Measurements from ENCODE around the gene MISP.
A peak's percentile ranks its signal among the peaks of the same experiment; 100 is the strongest.
"Not testable (repeated sequence)": the region's sequence is repeated elsewhere in the genome, so short reads cannot be mapped to it uniquely, and the experiment has no call there.

The MISP gene, protein sequence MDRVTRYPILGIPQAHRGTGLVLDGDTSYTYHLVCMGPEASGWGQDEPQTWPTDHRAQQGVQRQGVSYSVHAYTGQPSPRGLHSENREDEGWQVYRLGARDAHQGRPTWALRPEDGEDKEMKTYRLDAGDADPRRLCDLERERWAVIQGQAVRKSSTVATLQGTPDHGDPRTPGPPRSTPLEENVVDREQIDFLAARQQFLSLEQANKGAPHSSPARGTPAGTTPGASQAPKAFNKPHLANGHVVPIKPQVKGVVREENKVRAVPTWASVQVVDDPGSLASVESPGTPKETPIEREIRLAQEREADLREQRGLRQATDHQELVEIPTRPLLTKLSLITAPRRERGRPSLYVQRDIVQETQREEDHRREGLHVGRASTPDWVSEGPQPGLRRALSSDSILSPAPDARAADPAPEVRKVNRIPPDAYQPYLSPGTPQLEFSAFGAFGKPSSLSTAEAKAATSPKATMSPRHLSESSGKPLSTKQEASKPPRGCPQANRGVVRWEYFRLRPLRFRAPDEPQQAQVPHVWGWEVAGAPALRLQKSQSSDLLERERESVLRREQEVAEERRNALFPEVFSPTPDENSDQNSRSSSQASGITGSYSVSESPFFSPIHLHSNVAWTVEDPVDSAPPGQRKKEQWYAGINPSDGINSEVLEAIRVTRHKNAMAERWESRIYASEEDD

DNA sequence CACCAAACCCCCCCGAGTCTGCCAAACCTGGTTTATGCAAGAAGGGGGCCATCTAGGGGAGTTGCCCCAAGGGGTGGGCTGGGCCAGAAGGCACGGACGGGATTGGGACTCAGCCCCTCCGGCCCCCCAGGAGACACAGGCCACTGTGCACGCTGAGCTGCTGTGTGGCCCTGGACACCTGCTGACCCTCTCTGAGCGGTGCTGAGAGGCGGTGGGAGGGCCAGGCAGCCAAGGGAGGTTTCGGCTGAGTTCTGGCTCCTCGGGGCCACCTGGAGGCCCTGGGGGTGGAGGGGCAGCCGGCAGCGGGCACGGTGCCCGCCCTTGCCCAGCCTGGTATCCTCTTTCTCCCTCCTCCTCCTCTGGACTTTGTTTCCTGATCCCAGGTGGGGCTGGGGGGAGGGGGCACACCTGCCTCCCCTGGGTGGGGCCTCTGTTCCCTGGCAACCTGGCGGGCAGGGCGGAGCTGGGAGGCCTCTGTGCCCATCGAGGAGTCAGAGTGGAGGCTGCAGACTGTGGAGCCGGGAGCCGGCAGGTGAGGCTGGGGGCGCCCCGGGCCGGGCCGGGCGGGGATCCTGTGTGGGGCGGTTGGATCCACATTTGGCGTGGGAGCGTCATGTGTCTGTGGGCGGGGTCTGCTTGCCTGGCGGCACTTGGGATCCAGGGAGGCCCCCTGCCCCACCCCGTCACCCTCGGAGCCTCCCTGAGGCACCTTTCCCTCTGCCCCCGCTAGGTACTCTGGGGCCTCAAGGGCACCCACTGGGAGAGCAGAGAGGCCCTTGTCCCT, at the start of gene MISP:
Gene MISP (plus strand): TSS at position 473 of the 784 bp plus-strand sequence. CDS start 5,835 bp downstream, outside the sequence.
- no peak for DNase-seq

DNA sequence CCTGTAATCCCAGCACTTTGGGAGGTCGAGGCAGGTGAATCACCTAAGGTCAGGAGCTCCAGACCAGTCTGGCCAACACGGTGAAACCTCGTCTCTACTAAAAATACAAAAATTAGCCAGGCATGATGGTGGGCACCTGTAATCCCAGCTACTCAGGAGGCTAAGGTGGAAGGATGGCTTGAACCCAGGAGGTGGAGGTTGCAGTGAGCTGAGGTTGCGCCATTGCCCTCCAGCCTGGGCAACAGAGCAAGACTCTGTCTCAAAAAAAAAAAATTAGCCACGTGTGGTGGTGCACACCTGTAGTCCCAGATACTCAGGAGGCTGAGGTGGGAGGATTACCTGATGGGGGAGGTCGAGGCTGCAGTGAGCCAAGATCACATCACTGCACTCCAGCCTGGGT, 48.1 kb upstream of the MISP start:
- DNase-seq, result not testable (repeated sequence)

DNA sequence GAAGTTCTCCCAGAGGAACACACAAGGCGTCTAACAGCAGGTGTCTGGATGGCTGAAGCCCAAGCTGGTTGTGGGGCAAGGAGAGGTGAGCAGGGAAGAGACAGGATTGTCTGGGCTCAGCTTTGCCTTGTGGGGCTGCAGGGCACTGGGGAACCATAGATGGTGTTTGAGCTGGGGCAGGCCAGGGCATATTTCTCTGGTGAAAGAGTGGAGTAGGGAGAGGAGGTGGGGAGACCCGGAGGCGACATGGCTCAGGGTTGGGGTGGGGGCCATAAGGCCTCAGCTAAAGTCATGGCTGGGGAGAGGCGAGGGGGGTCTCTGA, 47.6 kb upstream of the MISP start:
- DNase-seq, result no peak

DNA sequence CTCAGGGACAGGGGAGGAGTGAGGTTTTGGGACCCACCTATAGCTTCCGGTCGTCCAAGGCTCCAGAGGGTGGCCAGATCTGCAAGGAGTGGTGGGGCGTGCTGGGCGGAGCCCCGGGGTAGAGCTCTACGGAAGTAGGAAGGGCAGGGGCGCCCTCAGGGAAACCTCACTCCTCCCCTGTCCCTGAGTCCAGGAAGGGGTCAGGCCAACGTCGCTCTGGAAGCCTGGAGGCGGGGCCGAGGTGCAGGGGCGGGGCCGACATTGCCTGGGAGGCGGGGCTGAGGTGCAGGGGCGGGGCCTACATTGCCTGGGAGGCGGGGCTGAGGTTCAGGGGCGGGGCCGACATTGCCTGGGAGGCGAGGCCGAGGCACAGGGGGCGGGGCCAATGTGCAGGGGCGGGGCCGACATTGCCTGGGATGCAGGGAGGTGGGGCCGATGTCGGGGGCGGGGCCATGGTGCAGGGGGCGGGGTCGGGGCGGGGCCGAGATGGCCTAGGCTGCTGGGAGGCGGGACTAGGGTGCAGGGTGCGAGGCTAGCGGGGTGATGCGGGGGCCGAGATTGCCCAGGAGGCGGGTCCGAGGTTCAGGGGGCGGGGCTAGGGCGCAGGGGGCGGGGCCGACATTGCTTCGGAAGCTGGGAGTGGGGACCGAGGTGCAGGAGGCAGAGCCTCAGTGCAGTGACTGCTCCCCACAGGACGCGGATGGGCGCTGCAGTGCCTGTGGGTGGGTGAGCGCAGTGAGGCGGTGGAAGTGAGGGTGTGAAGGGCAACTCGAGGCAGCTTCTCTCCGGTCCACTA, 47.1 kb upstream of the MISP start:
- DNase-seq, result peak; percentile 89

DNA sequence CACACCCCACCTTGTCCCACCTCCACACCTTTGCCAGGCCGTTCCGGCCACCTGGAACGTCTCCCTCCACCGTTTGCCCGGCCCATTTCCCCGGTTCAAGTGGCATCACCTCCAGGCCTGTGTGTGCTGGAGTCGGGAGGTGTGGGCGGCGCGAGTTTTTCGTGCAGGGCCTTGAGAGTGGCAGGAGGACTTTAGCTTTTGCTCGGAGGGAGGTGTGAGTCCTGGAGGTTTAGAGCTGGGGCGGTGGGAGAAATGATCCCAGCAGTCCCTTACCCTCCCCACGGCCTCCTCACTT, 46.5 kb upstream of the MISP start:
- DNase-seq, result peak; percentile 16

DNA sequence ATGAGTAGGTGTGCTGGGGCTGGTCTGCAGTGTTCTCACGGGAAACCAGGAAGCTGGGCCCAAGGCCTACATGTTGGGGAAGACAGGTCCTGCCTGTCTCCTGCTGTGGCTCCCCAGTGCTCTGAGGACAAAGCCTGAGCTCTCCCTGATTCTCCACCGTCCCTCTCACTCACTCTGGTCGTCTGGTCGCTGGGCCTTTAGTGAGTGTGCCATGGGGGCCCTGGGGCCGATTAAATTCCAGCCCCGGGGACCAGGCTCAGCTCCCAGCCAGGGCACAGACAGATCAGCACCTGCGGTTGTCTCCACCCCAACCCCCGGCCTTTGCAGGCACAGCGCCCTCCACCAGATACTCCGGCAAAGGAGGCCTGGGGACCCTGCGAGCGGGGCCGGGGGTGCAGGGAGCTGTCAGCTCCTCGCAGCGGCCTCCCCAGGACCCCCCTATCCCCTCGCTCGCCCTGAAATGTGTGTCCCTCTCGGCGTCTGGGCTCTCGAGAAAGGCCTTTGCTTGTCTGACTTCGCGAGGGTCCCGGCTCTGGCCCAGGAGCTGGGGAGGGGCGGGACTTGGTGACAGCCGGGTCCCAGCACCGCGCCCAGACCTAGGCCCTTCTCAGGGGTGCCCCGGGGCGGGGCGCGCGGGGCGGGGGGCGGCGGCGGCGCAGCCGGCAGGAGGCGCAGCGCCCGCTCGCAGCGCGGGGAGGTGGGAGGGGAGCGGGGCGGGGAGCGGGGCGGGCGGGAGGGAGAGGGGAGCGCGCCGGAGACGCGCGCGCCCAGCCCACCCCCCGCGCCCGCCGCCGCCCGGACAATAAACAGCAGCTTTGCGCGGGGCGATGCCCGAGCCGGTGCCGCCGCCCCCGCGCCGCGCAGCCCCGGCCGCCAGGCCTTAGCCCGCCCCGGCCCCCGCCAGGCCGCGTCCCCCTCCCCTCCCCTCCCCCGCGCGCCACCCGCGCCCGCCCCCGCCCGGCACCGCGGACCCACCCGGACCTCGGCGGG, 42.5 kb upstream of the MISP start, which contains the start of gene PALM:
Gene PALM (plus strand): TSS at position 782 of the 990 bp plus-strand sequence. CDS start 212 bp downstream, outside the sequence.
- DNase-seq, result no peak

DNA sequence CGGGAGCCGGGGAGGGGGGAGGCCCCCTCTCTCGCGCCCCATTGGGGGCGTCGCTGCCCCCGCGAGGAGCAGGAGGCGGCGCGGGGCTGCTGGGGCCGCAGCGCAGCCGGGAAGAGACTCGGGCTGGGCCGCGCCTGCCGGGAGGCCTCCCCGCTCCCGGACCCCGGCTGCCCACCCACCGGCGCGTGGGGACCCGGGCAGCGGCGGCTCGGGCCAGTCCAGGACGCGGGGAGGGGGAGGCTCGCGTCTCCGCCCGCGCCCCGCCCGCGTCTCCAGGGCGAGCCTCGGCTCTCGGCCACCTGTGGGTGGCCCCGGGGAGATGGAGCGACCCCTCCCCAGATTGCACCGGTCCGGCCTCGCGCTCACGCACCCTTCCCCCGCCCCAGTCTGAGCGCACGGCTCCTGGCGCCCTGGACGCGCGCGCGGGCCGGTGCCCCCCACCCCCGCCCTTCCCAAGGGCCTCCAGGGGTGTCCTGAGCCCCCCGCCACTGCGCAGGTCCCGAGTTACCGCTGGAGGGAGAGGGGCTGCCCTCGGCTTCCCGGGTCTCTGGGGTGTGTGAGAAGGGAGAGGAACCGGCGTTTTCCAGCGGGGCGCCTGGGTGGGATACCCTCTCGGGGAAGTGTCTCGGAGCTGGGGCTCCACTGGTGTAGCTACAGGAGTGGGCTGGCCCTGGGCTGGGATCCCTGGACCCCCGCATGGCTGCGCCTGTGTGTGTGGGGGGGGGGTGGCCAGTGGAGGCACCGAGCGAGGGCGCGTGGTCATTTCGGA, 41.5 kb upstream of the MISP start:
- DNase-seq, result no peak

DNA sequence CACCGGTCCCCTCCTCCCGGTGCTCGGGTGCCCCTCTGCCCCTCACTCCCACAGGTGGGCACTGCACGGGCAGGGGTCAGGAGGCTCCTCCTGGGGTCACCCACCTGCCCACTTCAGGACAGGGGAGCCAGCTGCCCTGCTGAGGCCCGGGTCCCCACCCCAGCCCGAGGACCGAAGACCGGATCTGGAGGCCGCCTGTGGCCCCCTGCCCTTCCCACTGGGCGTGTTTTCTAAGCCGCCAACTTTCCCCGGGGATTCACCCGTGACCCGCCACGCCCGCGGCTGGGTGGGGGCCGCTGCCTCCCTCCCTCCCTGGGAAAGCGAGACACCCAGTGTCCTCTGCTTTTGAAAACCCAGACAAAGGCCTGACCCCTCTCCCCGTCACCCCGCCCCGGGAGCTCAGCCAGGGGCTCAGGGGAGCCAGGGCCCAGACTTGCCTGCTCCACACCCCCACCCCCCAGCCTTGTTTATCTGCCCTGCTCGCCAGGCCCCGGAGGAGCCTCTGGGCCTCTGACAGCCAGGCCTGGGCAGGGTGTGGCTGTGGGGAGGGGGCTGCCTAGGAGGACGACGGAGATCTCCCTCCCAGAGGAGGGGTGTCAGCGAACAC, 40.8 kb upstream of the MISP start:
- DNase-seq, result no peak

DNA sequence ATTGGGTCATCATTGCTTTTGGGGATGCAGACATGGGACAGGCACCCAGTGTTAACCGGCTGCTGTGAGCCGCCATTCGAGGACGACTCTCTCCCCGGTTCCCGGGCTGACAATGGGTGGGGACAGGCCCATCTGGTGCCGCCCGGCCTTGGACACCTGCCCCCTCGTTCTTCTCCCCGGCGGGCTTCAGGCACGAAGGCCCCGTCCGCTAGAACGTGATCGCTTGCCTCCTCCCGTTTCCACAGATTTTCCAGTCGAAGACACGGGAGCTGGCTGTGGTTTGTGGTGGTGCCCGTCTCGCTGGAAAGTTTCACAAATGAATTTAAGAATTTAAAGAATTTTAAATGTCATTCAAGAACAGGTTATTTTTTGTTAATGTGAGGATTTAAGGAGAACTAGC, 40.1 kb upstream of the MISP start:
- no peak for DNase-seq

DNA sequence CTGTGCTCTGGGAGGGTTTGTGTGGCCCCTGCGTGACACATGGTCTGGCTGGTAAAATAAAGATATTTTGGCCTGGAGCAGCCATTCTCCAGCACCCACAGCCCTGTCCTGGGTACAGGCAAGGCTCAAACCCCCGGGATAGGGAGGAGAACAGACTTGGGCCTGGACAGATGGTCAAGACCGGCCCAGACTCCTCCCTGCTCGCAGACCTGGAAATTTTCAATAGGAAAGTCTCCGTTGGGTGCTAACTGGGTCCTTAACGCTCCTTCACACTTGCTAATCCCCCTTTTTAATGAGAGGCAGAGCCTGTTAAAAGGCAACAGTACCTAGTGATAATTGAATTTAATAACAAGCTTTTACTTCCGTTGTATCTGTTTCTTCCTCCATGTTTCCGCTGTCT, 39.7 kb upstream of the MISP start:
- DNase-seq, result no peak

DNA sequence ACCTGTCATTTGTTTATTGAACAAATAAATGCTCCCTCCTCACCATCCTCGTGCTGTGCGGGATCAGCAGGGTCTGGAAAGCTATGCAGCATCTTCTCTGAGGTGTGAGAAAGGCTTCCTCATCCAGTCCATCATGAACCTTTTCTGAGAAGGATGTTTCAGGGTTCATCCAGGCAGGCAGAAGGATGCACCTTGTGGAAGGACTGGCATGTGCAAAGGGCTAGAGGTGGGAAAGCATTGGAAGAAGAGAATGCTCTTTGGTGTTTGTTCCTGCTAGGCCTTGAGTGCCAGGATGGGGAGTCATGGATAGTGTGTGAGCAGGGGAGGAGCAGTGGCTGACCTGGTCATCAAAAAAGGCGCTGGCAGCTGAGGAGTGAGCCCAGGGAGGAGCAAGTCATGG, 35.6 kb upstream of the MISP start:
- no peak for DNase-seq

DNA sequence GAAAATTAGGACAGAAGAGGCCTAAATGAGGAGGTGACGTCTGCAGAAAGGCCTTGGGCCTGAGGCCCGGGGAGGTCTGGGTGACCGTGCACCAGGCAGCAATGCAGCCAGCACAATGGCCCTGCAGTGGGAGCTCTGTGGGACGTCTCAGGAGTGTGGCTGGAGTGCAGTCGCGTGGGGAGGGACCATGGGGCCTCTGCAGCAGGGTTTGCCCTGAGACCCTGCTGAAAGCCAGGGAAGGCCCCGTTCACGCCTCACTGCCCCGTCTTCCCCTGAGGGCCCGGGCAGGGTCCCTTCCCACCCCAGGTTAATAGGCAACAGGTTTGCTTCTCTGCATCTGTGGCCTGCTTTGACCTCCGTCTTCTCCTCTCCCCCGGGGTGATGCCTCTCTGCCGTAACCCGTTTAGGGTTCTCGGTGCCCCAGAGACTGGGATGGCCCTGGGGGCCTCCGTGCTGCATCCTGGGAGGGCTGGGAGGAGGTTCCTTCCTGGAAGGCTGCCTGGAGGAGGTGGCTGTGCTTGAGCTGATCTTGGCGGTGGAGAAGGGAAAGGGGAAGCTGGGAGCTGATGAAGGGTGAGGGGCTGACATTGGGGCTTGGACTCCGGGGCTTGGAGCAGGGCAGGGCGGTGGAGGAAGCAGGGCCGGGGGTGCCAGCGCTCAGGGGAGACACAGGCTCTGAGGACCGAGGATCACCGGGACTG, 32.5 kb upstream of the MISP start:
- no peak for DNase-seq

DNA sequence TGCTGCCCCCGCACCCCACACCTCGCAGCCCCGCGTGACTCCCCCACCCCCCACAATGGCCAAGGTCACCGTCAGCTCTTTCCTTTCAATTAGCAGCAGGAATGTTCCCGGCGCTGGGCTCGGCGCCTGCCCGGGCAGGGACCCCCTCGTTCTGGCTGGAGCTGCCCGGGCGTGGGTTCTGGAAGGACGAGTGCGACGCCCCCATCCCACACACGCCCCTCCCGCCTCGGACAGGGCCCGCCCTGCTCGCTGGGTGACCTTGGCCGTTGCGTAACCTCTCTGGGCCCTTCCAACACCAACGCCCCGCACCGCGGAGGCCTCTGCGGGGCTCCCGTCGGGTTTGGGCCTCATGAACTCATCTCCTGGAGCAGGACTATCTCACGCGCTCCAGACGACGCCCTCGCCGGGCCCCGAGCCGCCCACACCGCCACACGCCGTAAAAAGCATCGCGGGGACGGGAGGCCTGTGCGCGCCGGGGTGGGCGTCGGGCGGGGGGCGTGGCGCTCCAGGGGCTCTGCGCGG, 31.9 kb upstream of the MISP start:
- DNase-seq, result no peak

DNA sequence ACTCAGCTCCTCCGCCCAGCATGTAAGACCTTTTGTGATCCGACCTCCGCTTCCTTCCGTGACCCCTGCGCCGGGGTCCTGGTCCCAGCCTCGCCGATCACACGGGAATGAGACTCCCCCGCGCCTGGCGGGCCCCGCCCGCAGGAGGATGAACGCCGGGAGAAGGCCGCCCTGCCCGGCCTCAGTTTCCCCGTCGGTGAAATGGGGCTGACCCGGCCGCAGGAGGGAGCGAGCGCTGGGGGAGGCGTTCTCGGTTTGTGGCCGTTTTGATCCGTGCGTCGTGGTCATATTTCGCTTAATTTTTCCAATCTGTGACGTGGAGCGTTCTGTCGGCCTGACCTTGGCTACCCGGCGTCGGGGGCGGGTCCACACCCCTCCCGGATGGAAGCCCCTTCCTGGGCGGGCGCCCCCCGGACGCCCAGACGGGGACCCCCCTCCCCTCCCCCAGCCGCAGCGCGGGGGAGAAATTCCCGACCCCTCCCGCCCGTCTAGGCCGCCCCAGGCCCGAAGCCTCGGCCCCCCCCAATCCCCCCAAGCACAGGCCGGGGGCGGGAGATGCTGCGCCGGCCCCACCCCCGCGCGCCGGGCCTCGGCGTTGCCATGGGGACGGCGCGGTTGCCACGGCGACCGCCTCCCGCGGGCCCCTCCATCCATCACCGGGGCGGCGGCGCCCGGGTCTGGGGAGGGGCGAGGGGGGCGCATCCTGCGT, 31.1 kb upstream of the MISP start:
- no peak for DNase-seq

DNA sequence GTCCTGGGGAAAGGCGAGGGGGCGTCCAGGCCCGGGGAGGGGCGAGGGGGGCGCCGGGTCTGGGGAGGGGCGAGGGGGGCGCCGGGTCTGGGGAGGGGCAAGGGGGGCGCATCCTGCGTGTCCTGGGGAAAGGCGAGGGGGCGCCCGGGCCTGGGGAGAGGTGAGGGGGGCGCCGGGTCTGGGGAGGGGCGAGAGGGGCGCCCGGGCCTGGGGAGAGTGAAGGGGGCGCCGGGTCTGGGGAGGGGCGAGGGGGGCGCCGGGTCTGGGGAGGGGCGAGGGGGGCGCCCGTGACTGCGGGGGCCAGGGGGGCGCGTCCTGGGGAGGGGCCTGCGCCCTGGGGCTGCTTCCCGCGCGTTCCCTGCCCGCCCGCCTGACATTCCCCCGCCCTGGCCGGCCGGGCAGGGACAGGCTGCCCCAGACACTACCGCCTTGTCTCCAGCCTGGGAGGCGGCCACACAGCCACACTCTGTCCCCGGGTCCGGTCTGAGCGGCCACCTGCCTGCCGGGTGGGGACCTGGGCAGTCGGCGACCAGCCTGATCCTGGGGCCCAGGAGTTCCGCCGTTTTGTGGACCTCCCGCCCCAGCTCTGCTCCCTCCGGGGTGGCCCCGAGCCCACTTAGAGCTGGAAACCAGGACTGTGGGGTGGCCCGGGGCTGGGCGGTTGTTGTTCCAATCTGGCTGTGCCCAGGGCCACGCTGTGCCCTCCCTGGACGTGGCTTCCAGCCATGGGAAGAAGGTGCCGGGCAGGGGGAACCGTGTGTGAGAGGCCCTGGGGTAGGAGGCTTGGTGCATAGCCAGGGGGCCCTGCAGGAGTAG, 30.4 kb upstream of the MISP start:
- DNase-seq, result no peak

DNA sequence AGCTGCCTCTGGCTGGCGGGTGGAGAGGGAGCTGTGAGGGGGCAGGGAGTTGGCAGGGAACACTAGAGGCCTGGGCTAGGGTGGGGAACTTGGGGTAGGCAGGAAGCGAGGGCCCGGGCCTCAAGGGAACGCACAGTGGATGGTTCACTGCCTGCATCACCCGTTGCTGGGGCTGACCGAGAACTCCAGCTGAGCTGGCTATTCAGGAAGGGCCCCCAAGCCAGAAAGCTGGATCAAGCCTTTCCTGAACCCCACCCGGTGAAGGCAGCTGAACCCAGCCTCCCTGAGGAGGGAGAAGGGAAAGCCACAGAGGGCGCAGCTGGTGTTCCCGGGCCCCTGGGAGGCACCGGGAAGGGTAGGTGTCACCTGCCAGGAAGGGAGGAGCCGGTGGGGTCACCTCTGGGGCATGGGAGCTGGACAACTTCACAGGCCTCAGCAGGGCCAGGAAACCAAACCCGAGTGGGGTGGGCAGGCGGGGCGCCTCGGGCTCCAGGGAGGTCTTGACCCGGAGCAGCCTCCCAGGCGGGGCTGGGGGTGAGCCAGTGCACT, 28.3 kb upstream of the MISP start:
- DNase-seq, result no peak

DNA sequence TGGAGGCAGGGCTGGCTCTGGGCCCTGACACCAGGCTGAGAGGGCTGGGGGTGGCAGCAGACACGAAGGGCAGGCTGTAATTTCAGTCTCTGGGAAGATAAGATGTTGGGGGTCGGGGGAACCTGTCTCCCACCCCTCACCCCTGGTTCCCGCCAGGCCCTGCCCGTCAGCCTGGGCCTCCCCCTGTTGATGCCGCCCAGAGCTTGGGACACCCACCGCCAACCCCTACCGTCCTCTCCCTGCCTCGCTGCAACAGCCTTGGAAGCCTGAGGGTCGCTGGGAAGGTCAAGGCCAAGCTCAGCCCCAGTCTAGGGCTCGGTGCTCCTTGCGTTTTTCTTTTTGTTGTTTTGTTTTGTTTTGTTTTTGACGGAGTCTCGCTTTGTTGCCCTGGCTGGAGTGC, 27.7 kb upstream of the MISP start:
- no peak for DNase-seq

DNA sequence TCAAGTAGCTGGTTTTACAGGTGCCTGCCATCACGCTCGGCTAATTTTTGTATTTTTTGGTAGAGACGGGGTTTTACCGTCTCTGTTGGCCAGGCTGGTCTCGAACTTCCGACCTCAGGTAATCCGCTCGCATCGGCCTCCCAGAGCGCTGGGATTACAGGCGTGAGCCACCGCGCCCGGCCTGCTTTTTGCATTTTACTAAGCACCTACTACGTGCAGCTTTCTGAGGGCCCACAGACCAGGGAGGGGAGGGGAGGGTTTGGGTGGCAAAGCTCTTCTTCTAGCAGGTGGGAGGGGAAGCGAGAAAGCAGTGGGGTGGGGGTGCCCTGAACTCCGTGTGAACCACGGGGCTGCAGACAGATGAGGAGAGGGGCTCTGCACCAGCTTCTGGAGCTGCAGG, 27.2 kb upstream of the MISP start:
- no peak for DNase-seq

All from activated CD4-positive, alpha-beta T cell treated with anti-CD3 and anti-CD28 coated beads for 48 hours (primary cell).